Caco-2 (cell line): ENCODE measurements around the gene FNDC3B. TPM values are rescaled to one million over a fixed set of nuclear protein-coding genes. Genes with fewer than 3 reads are reported as not detected.

Experiments used
- BruUV-seq: library from RNA; stranded (reverse); fragments of 400-500 nt; replicated peaks from 2 replicates; lab custom pipeline; 2021; lab: Mats Ljungman, UMichigan
- CTCF ChIA-PET: fragments of 300-600 bp; sonication (Branson Sonifier 250); formaldehyde crosslinking; loops from one replicate; lab custom pipeline; 2022; ENCODE audit warnings: antibody characterized with exemption; lab: Charles Lee
- POLR2A ChIA-PET: fragments of 300-600 bp; sonication (Branson Sonifier 250); formaldehyde crosslinking; loops from one replicate; lab custom pipeline; 2022; ENCODE audit warnings: antibody characterized with exemption; lab: Charles Lee
- DNase-seq, 2 experiments: peaks; one replicate each; pipeline versions ENCODE4 v3.0.0 to v3.0.0-alpha.2; 2020 to 2022
- H3K27me3 ChIP-seq: replicated peaks from 2 replicates; pipeline ENCODE4 v1.6.0; 2011; ENCODE audit warnings: low read length; ENCODE audit not compliant: control insufficient read depth, insufficient read depth
- H3K36me3 ChIP-seq: 2 replicates; pipeline ENCODE4 v1.5.1; 2011; ENCODE audit warnings: low read length; ENCODE audit not compliant: control insufficient read depth, insufficient read depth
- H3K4me1 ChIP-seq: fragments of 250-450 bp; sonication (Bioruptor Pico); 2 replicates; pipeline ENCODE4 v1.5.1; 2020; ENCODE audit warnings: mild to moderate bottlenecking
- H3K4me3 ChIP-seq: 2 replicates; pipeline ENCODE4 v1.5.1; 2011; ENCODE audit warnings: low read depth, mild to moderate bottlenecking, control low read depth, low read length
- H3K9me3 ChIP-seq: fragments of 250-450 bp; sonication (Bioruptor Pico); 2 replicates; pipeline ENCODE4 v1.5.1; 2020; ENCODE audit warnings: mild to moderate bottlenecking, moderate library complexity
- H3K27ac Mint-ChIP-seq: one replicate; pipeline ENCODE4 v1.8.0; 2022; ENCODE audit warnings: mixed read lengths; ENCODE audit not compliant: unreplicated experiment
- H3K27me3 Mint-ChIP-seq: one replicate; pipeline ENCODE4 v1.8.0; 2022; ENCODE audit warnings: mixed read lengths; ENCODE audit not compliant: insufficient read depth, unreplicated experiment
- H3K36me3 Mint-ChIP-seq: one replicate; pipeline ENCODE4 v1.8.0; 2022; ENCODE audit warnings: mild to moderate bottlenecking, mixed read lengths; ENCODE audit not compliant: insufficient read depth, unreplicated experiment
- H3K4me1 Mint-ChIP-seq: one replicate; pipeline ENCODE4 v1.8.0; 2022; ENCODE audit warnings: low read depth, mixed read lengths; ENCODE audit not compliant: unreplicated experiment
- H3K4me3 Mint-ChIP-seq: one replicate; pipeline ENCODE4 v1.8.0; 2022; ENCODE audit warnings: mild to moderate bottlenecking, moderate library complexity, mixed read lengths; ENCODE audit not compliant: unreplicated experiment
- H3K9me3 Mint-ChIP-seq: one replicate; pipeline ENCODE4 v1.8.0; 2022; ENCODE audit warnings: mixed read lengths; ENCODE audit not compliant: unreplicated experiment
- intact Hi-C: fragments of 100-400 bp; cut with micrococcal nuclease; formaldehyde crosslinking; loops from one replicate; pipeline ENCODE4 v1.10.0; 2022; ENCODE audit not compliant: unreplicated experiment
- total RNA-seq: library from RNA; stranded (reverse); gene quantifications from 2 replicates; pipeline ENCODE4 v1.2.3, GENCODE V29; 2022
- TF ChIP-seq, protein P1 (sequence below), 2 experiments: fragments of 200-600 bp in 1 of 2; IDR thresholded peaks; 1 replicate in 1 of 2; 2 replicates in 1 of 2; pipeline versions ENCODE4 v1.5.1 to v1.8.0; 2011 to 2022; ENCODE audit warnings: antibody characterized with exemption in 1 of 2, control low read depth in 1 of 2, inconsistent platforms in 1 of 2, low read depth in 1 of 2, low read length in 1 of 2, mild to moderate bottlenecking in 1 of 2, moderate library complexity in 1 of 2; ENCODE audit not compliant: insufficient read depth in 1 of 2, severe bottlenecking in 1 of 2, unreplicated experiment in 1 of 2

Gene FNDC3B
- total RNA-seq, 1 experiment from 2014 or later: 59.8 TPM

GRCh38 chr3:172390792-172391191 lies 351.4 kb downstream of the FNDC3B start:
- H3K27ac Mint-ChIP-seq: peak overlapping the region; percentile 43
- H3K4me3 Mint-ChIP-seq: no peak overlapping the region
- no peaks in the 10 kb centered on the region for H3K27me3 Mint-ChIP-seq
- no peaks in the 10 kb centered on the region for H3K36me3 ChIP-seq
- H3K36me3 Mint-ChIP-seq: peaks cover 22% of the 10 kb centered on the region
- CTCF ChIA-PET: no interaction called here
- TF ChIP-seq, protein P1, sequence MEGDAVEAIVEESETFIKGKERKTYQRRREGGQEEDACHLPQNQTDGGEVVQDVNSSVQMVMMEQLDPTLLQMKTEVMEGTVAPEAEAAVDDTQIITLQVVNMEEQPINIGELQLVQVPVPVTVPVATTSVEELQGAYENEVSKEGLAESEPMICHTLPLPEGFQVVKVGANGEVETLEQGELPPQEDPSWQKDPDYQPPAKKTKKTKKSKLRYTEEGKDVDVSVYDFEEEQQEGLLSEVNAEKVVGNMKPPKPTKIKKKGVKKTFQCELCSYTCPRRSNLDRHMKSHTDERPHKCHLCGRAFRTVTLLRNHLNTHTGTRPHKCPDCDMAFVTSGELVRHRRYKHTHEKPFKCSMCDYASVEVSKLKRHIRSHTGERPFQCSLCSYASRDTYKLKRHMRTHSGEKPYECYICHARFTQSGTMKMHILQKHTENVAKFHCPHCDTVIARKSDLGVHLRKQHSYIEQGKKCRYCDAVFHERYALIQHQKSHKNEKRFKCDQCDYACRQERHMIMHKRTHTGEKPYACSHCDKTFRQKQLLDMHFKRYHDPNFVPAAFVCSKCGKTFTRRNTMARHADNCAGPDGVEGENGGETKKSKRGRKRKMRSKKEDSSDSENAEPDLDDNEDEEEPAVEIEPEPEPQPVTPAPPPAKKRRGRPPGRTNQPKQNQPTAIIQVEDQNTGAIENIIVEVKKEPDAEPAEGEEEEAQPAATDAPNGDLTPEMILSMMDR (IDR thresholded peaks at IDR 0.05; ENCODE audit: insufficient read depth in 1 of 2, low read depth in 1 of 2, low read length in 1 of 2, severe bottlenecking in 1 of 2, unreplicated experiment in 1 of 2): no peak
- no peak overlapping the region for H3K4me3 ChIP-seq
- H3K9me3 Mint-ChIP-seq: no peaks in the 10 kb centered on the region
- H3K27me3 ChIP-seq: no peaks in the 10 kb centered on the region
- no peaks in the 10 kb centered on the region for H3K9me3 ChIP-seq
- no TSS peak for BruUV-seq
- POLR2A ChIA-PET: no interaction called here
- H3K4me1 ChIP-seq: no peaks in the 10 kb centered on the region
- DNase-seq: no peak
- no peaks in the 10 kb centered on the region for H3K4me1 Mint-ChIP-seq
- intact Hi-C loops: no loop called here

DNA sequence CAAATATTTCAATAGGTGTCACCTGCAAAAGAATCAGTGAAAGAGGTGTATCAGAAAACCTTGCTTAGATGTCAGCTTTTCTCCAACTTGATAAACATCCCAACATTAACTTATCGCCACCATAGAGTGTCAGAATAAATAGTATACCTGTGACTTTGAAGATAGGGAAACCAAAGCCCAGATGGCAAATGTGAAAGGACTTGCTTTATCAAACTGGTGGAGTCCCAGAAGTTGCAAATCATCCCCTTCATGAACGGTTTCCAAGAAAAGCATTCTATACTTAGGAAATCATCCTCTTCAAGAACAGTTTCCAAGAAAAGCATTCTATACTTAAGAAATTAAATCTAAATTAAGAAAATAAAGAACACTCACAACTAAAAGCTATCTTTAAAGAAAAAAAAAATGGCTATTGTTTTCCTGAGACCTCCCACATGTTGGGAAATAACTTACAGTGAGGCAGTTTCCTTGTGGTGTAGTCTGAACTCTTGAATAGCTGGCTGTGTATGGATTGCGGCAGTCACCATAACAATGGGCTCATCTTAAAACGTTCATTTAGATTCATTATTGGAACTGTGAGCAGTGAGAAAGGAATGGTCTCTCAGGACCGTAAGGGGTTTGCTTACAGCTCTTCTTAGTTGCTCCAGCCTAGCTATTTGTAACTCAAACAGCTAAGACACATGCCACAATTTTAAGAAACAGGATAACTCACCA lies 352.4 kb downstream of the FNDC3B start:
- Histone ChIP-seq H3K36me3 (no peaks in the 10 kb centered on the region), H3K9me3 (no peaks in the 10 kb centered on the region), H3K27me3 (no peaks in the 10 kb centered on the region), H3K4me3 (no peak overlapping the region), H3K4me1 (no peaks in the 10 kb centered on the region)
- no peak overlapping the region for H3K4me3 Mint-ChIP-seq
- intact Hi-C loops: no loop called here
- no TSS peak for BruUV-seq
- H3K27me3 Mint-ChIP-seq: no peaks in the 10 kb centered on the region
- TF ChIP-seq, protein P1 (IDR thresholded peaks at IDR 0.05; ENCODE audit: insufficient read depth in 1 of 2, low read depth in 1 of 2, low read length in 1 of 2, severe bottlenecking in 1 of 2, unreplicated experiment in 1 of 2): no peak
- ChIA-PET POLR2A (no interaction called here), CTCF (no interaction called here)
- H3K9me3 Mint-ChIP-seq: no peaks in the 10 kb centered on the region
- H3K4me1 Mint-ChIP-seq: no peaks in the 10 kb centered on the region
- no peak overlapping the region for H3K27ac Mint-ChIP-seq
- peaks cover 26% of the 10 kb centered on the region for H3K36me3 Mint-ChIP-seq
- DNase-seq: no peak

DNA sequence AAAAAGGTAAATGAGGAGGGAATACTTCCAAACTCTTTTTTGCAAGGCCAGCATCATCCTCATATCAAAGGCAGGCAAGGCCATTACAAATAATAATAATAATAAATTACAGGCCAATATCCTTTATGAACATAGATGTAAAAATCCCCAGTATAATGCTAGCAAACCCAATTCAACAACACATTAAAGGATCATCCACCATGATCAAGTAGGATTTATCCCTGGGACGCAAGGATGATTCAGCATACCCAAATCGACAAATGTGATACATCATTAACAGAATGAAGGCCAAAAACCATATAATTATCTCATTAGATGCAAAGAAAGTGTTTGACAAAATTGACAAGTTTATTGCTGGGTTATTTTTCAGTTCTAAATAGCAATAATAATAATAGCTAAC lies 355.3 kb downstream of the FNDC3B start:
- TF ChIP-seq, protein P1 (IDR thresholded peaks at IDR 0.05; ENCODE audit: insufficient read depth in 1 of 2, low read depth in 1 of 2, low read length in 1 of 2, severe bottlenecking in 1 of 2, unreplicated experiment in 1 of 2): no peak

More for the DNA sequence above, 355.3 kb downstream of the FNDC3B start:
- ChIA-PET CTCF (no interaction called here), POLR2A (no interaction called here)
- H3K4me3 Mint-ChIP-seq: no peak overlapping the region
- DNase-seq: no peak
- no peaks in the 10 kb centered on the region for H3K9me3 Mint-ChIP-seq
- no TSS peak for BruUV-seq
- peaks cover 30% of the 10 kb centered on the region for H3K36me3 Mint-ChIP-seq
- no peaks in the 10 kb centered on the region for H3K27me3 Mint-ChIP-seq
- no peaks in the 10 kb centered on the region for H3K36me3 ChIP-seq
- intact Hi-C loops: no loop called here
- no peak overlapping the region for H3K27ac Mint-ChIP-seq
- H3K9me3 ChIP-seq: no peaks in the 10 kb centered on the region
- no peak overlapping the region for H3K4me3 ChIP-seq
- no peaks in the 10 kb centered on the region for H3K27me3 ChIP-seq
- no peaks in the 10 kb centered on the region for H3K4me1 Mint-ChIP-seq
- H3K4me1 ChIP-seq: no peaks in the 10 kb centered on the region
